ENCODE data around the gene KAT7. TPM values are rescaled to one million over a fixed set of nuclear protein-coding genes. Genes with fewer than 3 reads are reported as not detected.

The KAT7 gene
- total RNA-seq, 1 donor = 43.2 TPM

DNA sequence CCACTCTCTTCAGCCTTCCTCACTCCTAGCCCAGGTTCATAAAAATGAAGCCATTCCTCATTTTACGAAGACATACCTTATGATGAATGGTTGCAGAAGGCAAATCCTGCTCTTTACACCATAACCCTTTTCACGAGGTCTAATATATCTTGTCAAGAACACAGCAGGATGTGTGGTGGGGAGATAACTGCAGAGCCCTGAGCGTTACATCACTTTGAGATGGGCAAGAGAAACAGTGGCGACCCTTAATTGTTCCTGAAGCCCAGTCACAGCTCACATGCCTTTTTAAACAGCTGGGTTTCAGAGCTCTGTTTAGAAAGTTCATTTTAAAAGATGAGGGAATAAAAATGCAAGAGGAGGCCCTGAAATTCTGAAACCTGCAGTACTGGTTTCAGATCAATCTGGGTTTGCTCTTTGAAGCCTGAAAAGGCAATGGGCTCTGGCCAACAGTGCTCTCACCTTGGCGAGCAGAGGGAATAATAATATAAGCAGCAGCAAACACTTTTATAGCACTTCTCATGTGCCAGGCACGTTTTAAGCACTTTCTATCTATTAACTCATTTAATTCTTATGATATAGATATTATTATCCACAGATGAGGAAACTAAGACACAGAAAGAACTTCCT, 27.4 kb upstream of the KAT7 start:
- peak; percentile 40 for DNase-seq (ENCODE audit: low read depth)
- H3K4me3 ChIP-seq (ENCODE audit: low read depth, low read length) = no peak overlapping the region
- TF ChIP-seq, protein P1, sequence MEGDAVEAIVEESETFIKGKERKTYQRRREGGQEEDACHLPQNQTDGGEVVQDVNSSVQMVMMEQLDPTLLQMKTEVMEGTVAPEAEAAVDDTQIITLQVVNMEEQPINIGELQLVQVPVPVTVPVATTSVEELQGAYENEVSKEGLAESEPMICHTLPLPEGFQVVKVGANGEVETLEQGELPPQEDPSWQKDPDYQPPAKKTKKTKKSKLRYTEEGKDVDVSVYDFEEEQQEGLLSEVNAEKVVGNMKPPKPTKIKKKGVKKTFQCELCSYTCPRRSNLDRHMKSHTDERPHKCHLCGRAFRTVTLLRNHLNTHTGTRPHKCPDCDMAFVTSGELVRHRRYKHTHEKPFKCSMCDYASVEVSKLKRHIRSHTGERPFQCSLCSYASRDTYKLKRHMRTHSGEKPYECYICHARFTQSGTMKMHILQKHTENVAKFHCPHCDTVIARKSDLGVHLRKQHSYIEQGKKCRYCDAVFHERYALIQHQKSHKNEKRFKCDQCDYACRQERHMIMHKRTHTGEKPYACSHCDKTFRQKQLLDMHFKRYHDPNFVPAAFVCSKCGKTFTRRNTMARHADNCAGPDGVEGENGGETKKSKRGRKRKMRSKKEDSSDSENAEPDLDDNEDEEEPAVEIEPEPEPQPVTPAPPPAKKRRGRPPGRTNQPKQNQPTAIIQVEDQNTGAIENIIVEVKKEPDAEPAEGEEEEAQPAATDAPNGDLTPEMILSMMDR (IDR thresholded peaks at IDR 0.05; ENCODE audit: insufficient read depth, low read depth, low read length) = no peak

DNA sequence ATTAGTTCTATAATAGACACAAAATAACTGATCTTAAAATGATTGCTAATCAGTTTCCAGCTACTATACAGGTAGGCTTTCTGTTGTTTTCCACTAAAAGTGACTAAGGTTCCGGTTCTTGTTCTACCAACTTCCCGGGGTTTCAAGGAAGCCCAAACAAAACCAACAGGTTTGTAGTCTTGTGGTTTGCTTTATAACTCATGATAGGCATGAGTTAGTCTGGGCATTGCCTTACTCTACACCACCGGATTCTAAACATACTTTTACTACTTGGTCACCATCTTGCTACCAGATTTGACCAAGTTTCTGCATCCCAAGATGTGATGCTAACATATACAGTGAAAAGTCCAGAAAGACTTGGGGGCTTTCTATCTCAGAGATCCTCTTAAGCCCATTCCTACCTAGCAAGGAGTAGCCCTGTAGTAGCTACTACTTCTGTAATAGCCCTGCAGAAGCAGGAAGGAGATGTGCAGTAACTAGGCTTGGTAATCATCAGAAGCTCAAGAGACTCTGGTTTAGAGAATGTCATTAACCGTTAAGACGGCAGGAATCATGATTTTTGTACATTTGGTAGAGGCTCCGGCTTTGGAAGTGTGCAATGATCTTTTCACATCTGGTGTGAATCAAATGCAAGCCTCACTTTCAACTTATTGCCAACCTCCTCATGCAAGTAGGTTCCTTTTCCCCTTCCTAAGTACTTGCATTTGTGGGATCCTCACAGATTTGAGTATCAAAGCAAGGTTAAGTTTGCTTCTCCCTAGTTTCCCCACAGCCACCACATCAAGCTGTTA, 26.1 kb upstream of the KAT7 start:
- H3K4me3 ChIP-seq (ENCODE audit: low read depth, low read length) = peak overlapping the region; percentile 72
- DNase-seq (ENCODE audit: low read depth) = no peak
- TF ChIP-seq, protein P1 (IDR thresholded peaks at IDR 0.05; ENCODE audit: insufficient read depth, low read depth, low read length) = no peak

DNA sequence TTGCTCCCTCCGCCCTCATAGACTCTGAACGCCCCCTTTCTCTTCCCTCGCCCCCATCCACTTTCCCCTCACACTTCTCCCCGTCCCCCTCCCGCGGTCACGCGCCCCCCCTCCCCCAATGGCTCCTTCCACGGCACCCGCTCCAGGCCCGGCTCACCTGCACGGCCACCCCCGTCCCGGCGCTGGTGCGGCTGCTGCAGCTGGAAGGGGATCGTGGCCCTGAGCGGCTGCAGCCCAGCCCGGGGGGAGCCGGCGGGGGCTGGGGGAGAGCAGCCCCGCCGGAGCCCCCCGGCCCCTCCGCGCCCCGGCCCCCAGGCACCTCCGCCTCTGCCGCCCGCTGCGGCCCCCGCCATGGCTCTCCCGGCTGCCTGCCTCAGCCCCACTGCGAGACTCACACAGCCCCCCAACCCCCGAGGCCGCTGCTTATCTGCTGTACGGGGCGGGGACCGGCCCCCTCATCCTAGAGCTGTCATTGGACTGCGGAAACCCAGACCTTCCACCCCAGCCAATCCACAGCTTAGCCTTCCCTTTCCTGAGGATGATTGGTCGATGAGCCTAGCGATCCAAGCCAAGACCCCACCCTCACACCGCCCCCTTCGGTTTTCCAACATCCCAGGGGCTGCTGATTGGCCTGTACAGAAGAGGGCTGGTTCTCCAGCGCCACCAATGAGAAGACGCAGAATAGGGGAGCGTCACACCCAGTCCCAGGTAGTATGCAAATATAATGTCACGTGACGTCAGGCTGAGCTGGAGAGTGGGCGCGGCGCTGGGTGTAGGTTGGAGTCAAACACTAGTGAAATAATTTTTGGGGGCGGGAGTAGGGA, 24.5 kb upstream of the KAT7 start, which contains the start of gene FAM117A:
FAM117A (minus strand) TSS at position 397 of the 824 bp plus-strand sequence; CDS start at position 353, 44 bp downstream.
- H3K4me3 ChIP-seq (ENCODE audit: low read depth, low read length) = peak within 1 kb of the TSS; percentile 72
- DNase-seq (ENCODE audit: low read depth) = peak; percentile 97
- TF ChIP-seq, protein P1 (IDR thresholded peaks at IDR 0.05; ENCODE audit: insufficient read depth, low read depth, low read length) = no peak

DNA sequence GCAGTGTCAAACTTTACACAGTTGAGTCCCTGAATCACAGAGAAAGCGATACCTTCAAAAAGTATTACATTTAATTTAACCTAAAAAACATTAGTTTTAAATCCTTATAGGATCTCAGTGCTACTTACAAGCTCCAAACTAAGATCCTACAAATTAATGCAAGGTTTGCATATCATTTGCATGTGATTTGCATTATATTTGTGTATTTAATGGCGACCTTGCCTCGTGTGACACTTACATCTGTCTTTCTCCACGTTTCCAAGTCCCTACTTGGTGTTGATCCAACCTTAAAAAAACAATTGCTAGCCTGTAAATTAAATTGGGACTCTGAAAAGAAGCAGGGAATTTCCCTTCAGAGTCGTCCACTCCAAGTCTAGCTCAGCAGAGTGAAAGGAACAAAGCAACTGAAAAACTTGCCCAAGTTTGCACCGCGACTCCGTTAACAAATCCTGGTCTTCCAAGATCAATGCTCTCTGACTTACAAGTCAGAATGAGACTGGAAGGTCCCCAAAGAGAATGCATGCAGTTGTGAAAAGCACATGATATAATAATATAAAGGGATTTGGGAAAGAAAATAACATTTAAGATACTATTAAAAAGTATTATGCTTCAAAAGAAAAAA, 23.8 kb upstream of the KAT7 start:
- peak overlapping the region; percentile 72 for H3K4me3 ChIP-seq (ENCODE audit: low read depth, low read length)
- no peak for DNase-seq (ENCODE audit: low read depth)
- TF ChIP-seq, protein P1 (IDR thresholded peaks at IDR 0.05; ENCODE audit: insufficient read depth, low read depth, low read length) = no peak

DNA sequence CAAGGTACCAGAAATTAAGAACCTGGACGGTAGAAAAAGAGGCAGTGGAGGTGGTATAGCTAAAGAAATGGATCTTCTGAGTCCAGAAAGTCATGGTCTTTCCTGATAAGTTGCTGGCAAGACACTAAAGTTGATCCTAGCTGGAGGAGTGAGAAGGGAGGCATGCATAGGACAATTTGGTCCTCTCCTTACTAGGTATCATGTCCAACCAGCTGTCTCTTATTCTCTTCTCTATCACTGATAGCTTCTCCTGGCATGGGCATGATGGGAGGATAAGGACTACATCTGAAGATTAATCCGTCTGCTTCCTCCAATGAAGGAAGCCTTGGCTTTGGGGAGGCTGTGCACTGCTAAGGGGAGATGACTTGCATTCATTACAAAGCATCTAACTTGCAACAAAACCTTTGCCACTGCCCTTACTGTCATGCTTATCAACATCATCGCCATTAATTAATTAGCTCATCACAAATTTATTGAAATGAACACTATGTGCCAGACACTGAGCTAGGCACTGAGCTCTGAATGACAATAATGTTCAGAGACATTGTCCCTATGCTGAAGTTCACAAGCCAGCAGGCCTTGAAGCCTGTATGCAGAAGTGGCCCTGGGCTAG, 21.5 kb upstream of the KAT7 start:
- no peak for DNase-seq (ENCODE audit: low read depth)
- TF ChIP-seq, protein P1 (IDR thresholded peaks at IDR 0.05; ENCODE audit: insufficient read depth, low read depth, low read length) = no peak
- no peak overlapping the region for H3K4me3 ChIP-seq (ENCODE audit: low read depth, low read length)
